Caco-2 (cell line): ENCODE data around the gene LPAR1. TPM values are rescaled to one million over a fixed set of nuclear protein-coding genes. Genes with fewer than 3 reads are reported as not detected.
A peak's percentile ranks its signal among the peaks of the same experiment; 100 is the strongest.

Experiments used
- BruUV-seq: library from RNA; stranded (reverse); fragments of 400-500 nt; replicated peaks from 2 replicates; lab custom pipeline; 2021; lab: Mats Ljungman, UMichigan
- CTCF ChIA-PET: fragments of 300-600 bp; sonication (Branson Sonifier 250); formaldehyde crosslinking; loops from one replicate; lab custom pipeline; 2022; ENCODE audit warnings: antibody characterized with exemption; lab: Charles Lee
- POLR2A ChIA-PET: fragments of 300-600 bp; sonication (Branson Sonifier 250); formaldehyde crosslinking; loops from one replicate; lab custom pipeline; 2022; ENCODE audit warnings: antibody characterized with exemption; lab: Charles Lee
- DNase-seq, 2 experiments: peaks; one replicate each; pipeline versions ENCODE4 v3.0.0 to v3.0.0-alpha.2; 2020 to 2022
- H3K27me3 ChIP-seq: replicated peaks from 2 replicates; pipeline ENCODE4 v1.6.0; 2011; ENCODE audit warnings: low read length; ENCODE audit not compliant: control insufficient read depth, insufficient read depth
- H3K36me3 ChIP-seq: 2 replicates; pipeline ENCODE4 v1.5.1; 2011; ENCODE audit warnings: low read length; ENCODE audit not compliant: control insufficient read depth, insufficient read depth
- H3K4me1 ChIP-seq: fragments of 250-450 bp; sonication (Bioruptor Pico); 2 replicates; pipeline ENCODE4 v1.5.1; 2020; ENCODE audit warnings: mild to moderate bottlenecking
- H3K4me3 ChIP-seq: 2 replicates; pipeline ENCODE4 v1.5.1; 2011; ENCODE audit warnings: low read depth, mild to moderate bottlenecking, control low read depth, low read length
- H3K9me3 ChIP-seq: fragments of 250-450 bp; sonication (Bioruptor Pico); 2 replicates; pipeline ENCODE4 v1.5.1; 2020; ENCODE audit warnings: mild to moderate bottlenecking, moderate library complexity
- H3K27ac Mint-ChIP-seq: one replicate; pipeline ENCODE4 v1.8.0; 2022; ENCODE audit warnings: mixed read lengths; ENCODE audit not compliant: unreplicated experiment
- H3K27me3 Mint-ChIP-seq: one replicate; pipeline ENCODE4 v1.8.0; 2022; ENCODE audit warnings: mixed read lengths; ENCODE audit not compliant: insufficient read depth, unreplicated experiment
- H3K36me3 Mint-ChIP-seq: one replicate; pipeline ENCODE4 v1.8.0; 2022; ENCODE audit warnings: mild to moderate bottlenecking, mixed read lengths; ENCODE audit not compliant: insufficient read depth, unreplicated experiment
- H3K4me1 Mint-ChIP-seq: one replicate; pipeline ENCODE4 v1.8.0; 2022; ENCODE audit warnings: low read depth, mixed read lengths; ENCODE audit not compliant: unreplicated experiment
- H3K4me3 Mint-ChIP-seq: one replicate; pipeline ENCODE4 v1.8.0; 2022; ENCODE audit warnings: mild to moderate bottlenecking, moderate library complexity, mixed read lengths; ENCODE audit not compliant: unreplicated experiment
- H3K9me3 Mint-ChIP-seq: one replicate; pipeline ENCODE4 v1.8.0; 2022; ENCODE audit warnings: mixed read lengths; ENCODE audit not compliant: unreplicated experiment
- CTCF ChIP-seq, 2 experiments: fragments of 200-600 bp in 1 of 2; IDR thresholded peaks; 1 replicate in 1 of 2; 2 replicates in 1 of 2; pipeline versions ENCODE4 v1.5.1 to v1.8.0; 2011 to 2022; ENCODE audit warnings: antibody characterized with exemption in 1 of 2, control low read depth in 1 of 2, inconsistent platforms in 1 of 2, low read depth in 1 of 2, low read length in 1 of 2, mild to moderate bottlenecking in 1 of 2, moderate library complexity in 1 of 2; ENCODE audit not compliant: insufficient read depth in 1 of 2, severe bottlenecking in 1 of 2, unreplicated experiment in 1 of 2
- intact Hi-C: fragments of 100-400 bp; cut with micrococcal nuclease; formaldehyde crosslinking; loops from one replicate; pipeline ENCODE4 v1.10.0; 2022; ENCODE audit not compliant: unreplicated experiment
- total RNA-seq: library from RNA; stranded (reverse); gene quantifications from 2 replicates; pipeline ENCODE4 v1.2.3, GENCODE V29; 2022

LPAR1 gene
- total RNA-seq, 1 experiment from 2014 or later: 20.3 TPM

- TF ChIP-seq CTCF (IDR thresholded peaks at IDR 0.05; ENCODE audit: insufficient read depth in 1 of 2, low read depth in 1 of 2, low read length in 1 of 2, severe bottlenecking in 1 of 2, unreplicated experiment in 1 of 2): no peak
- intact Hi-C loops: no loop called here
- no peak overlapping the region for H3K4me3 ChIP-seq
- Mint-ChIP-seq H3K4me3 (no peak overlapping the region), H3K27me3 (no peaks in the 10 kb centered on the region), H3K9me3 (no peaks in the 10 kb centered on the region), H3K36me3 (peaks cover 17% of the 10 kb centered on the region), H3K27ac (peak overlapping the region; percentile 29), H3K4me1 (peaks cover 31% of the 10 kb centered on the region)
- no peaks in the 10 kb centered on the region for H3K27me3 ChIP-seq
- ChIA-PET POLR2A (no interaction called here), CTCF (no interaction called here)
- H3K4me1 ChIP-seq: peaks cover 47% of the 10 kb centered on the region
- DNase-seq: no peak
- H3K36me3 ChIP-seq: no peaks in the 10 kb centered on the region
- H3K9me3 ChIP-seq: no peaks in the 10 kb centered on the region
- no TSS peak for BruUV-seq
Measured at GRCh38 chr9:110968096-110968495, 70.2 kb downstream of the LPAR1 start.

- Histone ChIP-seq H3K9me3 (no peaks in the 10 kb centered on the region), H3K4me3 (no peak overlapping the region), H3K36me3 (no peaks in the 10 kb centered on the region), H3K27me3 (no peaks in the 10 kb centered on the region), H3K4me1 (peaks cover 44% of the 10 kb centered on the region)
- H3K4me1 Mint-ChIP-seq: peaks cover 29% of the 10 kb centered on the region
- H3K4me3 Mint-ChIP-seq: no peak overlapping the region
- H3K36me3 Mint-ChIP-seq: peaks cover 21% of the 10 kb centered on the region
- ChIA-PET POLR2A (no interaction called here), CTCF (no interaction called here)
- no peak for TF ChIP-seq CTCF (IDR thresholded peaks at IDR 0.05; ENCODE audit: insufficient read depth in 1 of 2, low read depth in 1 of 2, low read length in 1 of 2, severe bottlenecking in 1 of 2, unreplicated experiment in 1 of 2)
- H3K27me3 Mint-ChIP-seq: no peaks in the 10 kb centered on the region
- intact Hi-C loops: no loop called here
- DNase-seq: no peak
- no TSS peak for BruUV-seq
- H3K27ac Mint-ChIP-seq: no peak overlapping the region
- H3K9me3 Mint-ChIP-seq: peaks cover 4% of the 10 kb centered on the region
Measured at GRCh38 chr9:110967196-110967595, 71.1 kb downstream of the LPAR1 start.

- H3K4me3 ChIP-seq: no peak overlapping the region
- Mint-ChIP-seq H3K4me1 (no peaks in the 10 kb centered on the region), H3K27me3 (no peaks in the 10 kb centered on the region), H3K36me3 (peaks cover 16% of the 10 kb centered on the region), H3K4me3 (no peak overlapping the region), H3K27ac (no peak overlapping the region), H3K9me3 (peaks cover 33% of the 10 kb centered on the region)
- BruUV-seq: no TSS peak
- CTCF ChIA-PET: no interaction called here
- TF ChIP-seq CTCF (IDR thresholded peaks at IDR 0.05; ENCODE audit: insufficient read depth in 1 of 2, low read depth in 1 of 2, low read length in 1 of 2, severe bottlenecking in 1 of 2, unreplicated experiment in 1 of 2): no peak
- peaks cover 9% of the 10 kb centered on the region; the same call in 1 of the 2 replicates for H3K9me3 ChIP-seq
- H3K36me3 ChIP-seq: no peaks in the 10 kb centered on the region
- POLR2A ChIA-PET: no interaction called here
- no peak for DNase-seq
- intact Hi-C loops: no loop called here
- H3K4me1 ChIP-seq: no peaks in the 10 kb centered on the region
- no peaks in the 10 kb centered on the region for H3K27me3 ChIP-seq
Measured at GRCh38 chr9:110960288-110960687, 78.0 kb downstream of the LPAR1 start.
